GM12874 (cell line): ENCODE data around the gene ARHGAP26.
A peak's percentile ranks its signal among the peaks of the same experiment; 100 is the strongest.

Experiments
- TF ChIP-seq, protein P1 (sequence below): IDR thresholded peaks from 2 replicates; pipeline ENCODE4 v1.5.1; 2011; ENCODE audit warnings: low read depth, mild to moderate bottlenecking, control low read depth, low read length, moderate library complexity; ENCODE audit not compliant: insufficient read depth

ARHGAP26 gene, protein sequence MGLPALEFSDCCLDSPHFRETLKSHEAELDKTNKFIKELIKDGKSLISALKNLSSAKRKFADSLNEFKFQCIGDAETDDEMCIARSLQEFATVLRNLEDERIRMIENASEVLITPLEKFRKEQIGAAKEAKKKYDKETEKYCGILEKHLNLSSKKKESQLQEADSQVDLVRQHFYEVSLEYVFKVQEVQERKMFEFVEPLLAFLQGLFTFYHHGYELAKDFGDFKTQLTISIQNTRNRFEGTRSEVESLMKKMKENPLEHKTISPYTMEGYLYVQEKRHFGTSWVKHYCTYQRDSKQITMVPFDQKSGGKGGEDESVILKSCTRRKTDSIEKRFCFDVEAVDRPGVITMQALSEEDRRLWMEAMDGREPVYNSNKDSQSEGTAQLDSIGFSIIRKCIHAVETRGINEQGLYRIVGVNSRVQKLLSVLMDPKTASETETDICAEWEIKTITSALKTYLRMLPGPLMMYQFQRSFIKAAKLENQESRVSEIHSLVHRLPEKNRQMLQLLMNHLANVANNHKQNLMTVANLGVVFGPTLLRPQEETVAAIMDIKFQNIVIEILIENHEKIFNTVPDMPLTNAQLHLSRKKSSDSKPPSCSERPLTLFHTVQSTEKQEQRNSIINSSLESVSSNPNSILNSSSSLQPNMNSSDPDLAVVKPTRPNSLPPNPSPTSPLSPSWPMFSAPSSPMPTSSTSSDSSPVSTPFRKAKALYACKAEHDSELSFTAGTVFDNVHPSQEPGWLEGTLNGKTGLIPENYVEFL

GRCh38 chr5:142769793-142770649 is at the start of gene ARHGAP26:
Gene ARHGAP26 (plus strand): TSS chr5:142770377. CDS start chr5:142770762, 385 bp downstream.
- TF ChIP-seq, protein P1, sequence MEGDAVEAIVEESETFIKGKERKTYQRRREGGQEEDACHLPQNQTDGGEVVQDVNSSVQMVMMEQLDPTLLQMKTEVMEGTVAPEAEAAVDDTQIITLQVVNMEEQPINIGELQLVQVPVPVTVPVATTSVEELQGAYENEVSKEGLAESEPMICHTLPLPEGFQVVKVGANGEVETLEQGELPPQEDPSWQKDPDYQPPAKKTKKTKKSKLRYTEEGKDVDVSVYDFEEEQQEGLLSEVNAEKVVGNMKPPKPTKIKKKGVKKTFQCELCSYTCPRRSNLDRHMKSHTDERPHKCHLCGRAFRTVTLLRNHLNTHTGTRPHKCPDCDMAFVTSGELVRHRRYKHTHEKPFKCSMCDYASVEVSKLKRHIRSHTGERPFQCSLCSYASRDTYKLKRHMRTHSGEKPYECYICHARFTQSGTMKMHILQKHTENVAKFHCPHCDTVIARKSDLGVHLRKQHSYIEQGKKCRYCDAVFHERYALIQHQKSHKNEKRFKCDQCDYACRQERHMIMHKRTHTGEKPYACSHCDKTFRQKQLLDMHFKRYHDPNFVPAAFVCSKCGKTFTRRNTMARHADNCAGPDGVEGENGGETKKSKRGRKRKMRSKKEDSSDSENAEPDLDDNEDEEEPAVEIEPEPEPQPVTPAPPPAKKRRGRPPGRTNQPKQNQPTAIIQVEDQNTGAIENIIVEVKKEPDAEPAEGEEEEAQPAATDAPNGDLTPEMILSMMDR, result peak; percentile 17; the same call in 1 of the 2 replicates

DNA sequence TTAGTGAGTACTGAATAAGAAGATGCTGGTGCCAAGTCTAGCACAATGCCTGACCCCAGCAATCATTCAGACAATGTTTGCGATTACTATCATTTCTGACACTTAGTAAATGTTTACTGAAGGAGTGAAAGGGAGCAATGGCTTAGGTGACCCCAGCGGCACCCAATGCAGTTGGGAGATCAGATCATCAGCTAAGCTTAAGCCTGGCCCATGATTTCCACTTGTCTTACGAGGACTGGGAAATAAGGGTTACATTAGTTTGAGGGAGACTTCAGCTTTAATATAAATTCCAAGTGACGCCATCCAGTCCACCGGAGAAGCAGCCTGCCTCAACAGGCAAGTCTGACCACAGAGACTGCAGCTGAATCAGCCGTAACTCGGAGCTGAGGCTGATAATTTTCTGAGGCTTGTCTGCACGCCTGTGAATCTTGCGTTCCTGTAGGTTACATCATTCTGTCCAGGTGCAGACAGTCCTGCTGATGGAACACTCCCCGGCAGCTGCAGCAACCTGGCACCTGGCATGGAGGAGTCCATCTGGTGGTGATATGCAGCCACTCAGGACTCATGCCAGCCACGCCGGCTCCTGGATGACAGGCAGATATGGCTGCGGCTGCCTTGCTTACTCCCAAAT is 49.4 kb upstream of the ARHGAP26 start:
- TF ChIP-seq, protein P1, result no peak

GRCh38 chr5:142722146-142722545 is 48.0 kb upstream of the ARHGAP26 start:
- TF ChIP-seq, protein P1, result no peak

- TF ChIP-seq, protein P1, result no peak
These were observed 47.3 kb upstream of the ARHGAP26 start for GRCh38 chr5:142722896-142723295.

DNA sequence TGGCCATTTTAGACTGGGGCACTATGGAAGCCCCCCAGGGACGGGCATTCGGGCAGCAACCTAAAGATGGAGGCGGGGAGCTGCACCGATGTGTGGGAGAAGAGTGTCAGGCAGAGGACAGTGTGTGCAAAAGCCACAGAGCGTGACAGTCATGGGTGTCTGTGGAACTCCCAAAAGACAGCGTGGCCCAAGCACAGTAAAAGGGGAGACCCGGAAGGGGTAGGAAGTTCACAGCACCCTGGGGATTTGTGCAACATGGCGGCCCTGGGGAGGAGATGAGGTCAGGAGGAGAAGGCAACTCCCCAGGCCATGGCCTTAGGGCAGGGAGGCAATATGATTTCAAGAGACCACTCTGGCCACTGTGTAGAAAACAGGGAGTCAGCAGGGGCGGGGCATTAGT is 45.4 kb upstream of the ARHGAP26 start:
- TF ChIP-seq, protein P1, result no peak

DNA sequence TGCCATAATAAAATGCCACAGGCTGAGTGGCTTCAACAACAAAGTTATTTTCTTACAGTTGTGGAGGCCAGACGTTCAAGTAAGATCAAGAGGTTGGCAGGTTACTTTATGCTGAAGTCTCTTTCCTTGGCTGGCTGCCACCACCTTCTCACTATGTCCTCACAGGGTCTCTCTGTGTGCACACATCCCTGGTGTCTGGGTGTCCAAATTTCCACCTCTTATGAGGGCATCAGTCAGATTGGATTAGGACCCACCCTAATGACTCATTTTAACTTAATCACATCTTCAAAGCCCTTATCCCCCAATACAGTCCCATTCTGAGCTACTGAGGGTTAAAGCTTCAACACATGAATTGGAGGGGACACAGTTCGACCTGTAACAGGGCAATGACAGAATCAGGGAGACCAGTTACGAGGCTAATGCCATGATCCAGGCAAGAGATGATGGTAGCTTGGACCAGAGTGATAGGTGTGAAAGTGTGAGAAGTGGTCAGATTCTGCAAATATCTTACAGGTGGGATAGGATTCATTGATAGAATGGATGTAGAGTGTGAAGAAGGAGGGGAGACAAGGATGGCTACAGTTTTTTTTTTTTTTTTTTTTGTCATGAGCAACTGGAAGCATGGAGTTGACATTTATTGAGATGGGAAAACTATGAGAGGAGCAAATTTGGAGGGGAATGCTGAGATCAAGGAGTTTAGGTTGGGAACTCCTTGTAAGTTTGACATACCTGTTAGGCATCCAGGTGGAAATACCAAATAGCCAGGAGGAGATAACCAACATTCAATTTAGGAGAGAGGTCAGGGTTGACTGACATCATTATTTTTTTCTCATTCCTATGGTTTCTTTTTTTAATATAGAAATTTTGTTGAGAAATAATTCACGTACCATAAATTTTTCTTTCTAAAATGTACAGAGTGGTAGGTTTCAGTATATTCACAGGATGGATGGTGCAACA is 44.7 kb upstream of the ARHGAP26 start:
- TF ChIP-seq, protein P1, result no peak
